Calu3 (cell line): ENCODE data around the gene TMPRSS11A. TPM values are rescaled to one million over a fixed set of nuclear protein-coding genes. Genes with fewer than 3 reads are reported as not detected.

Experiments used
- BruUV-seq: library from RNA; stranded (reverse); fragments of 400-500 nt; replicated peaks from 2 replicates; lab custom pipeline; 2021; lab: Mats Ljungman, UMichigan
- CTCF ChIA-PET: fragments of 300-600 bp; sonication (Branson Sonifier 250); formaldehyde crosslinking; loops from one replicate; lab custom pipeline; 2022; ENCODE audit warnings: antibody characterized with exemption; lab: Charles Lee
- DNase-seq: peaks from one replicate; pipeline ENCODE4 v3.0.0; 2022
- H3K27ac Mint-ChIP-seq: one replicate; pipeline ENCODE4 v1.8.0; 2022; ENCODE audit warnings: mixed read lengths; ENCODE audit not compliant: unreplicated experiment
- H3K27me3 Mint-ChIP-seq: one replicate; pipeline ENCODE4 v1.8.0; 2022; ENCODE audit warnings: mixed read lengths; ENCODE audit not compliant: unreplicated experiment
- H3K36me3 Mint-ChIP-seq: one replicate; pipeline ENCODE4 v1.8.0; 2022; ENCODE audit warnings: mild to moderate bottlenecking, moderate library complexity, mixed read lengths; ENCODE audit not compliant: insufficient read depth, unreplicated experiment
- H3K4me1 Mint-ChIP-seq: one replicate; pipeline ENCODE4 v1.8.0; 2022; ENCODE audit warnings: mild to moderate bottlenecking, low read depth, mixed read lengths; ENCODE audit not compliant: unreplicated experiment
- H3K4me3 Mint-ChIP-seq: one replicate; pipeline ENCODE4 v1.8.0; 2022; ENCODE audit warnings: mild to moderate bottlenecking, low read depth, moderate library complexity, mixed read lengths; ENCODE audit not compliant: unreplicated experiment
- H3K9me3 Mint-ChIP-seq: one replicate; pipeline ENCODE4 v1.8.0; 2022; ENCODE audit warnings: low read depth, mixed read lengths; ENCODE audit not compliant: unreplicated experiment
- CTCF ChIP-seq: fragments of 200-600 bp; IDR thresholded peaks from one replicate; pipeline ENCODE4 v1.8.0; 2022; ENCODE audit warnings: antibody characterized with exemption; ENCODE audit not compliant: unreplicated experiment
- intact Hi-C: fragments of 100-400 bp; cut with micrococcal nuclease; formaldehyde crosslinking; loops from one replicate; pipeline ENCODE4 v1.10.0; 2022; ENCODE audit not compliant: unreplicated experiment
- total RNA-seq: library from RNA; stranded (reverse); gene quantifications from 2 replicates; pipeline ENCODE4 v1.2.3, GENCODE V29; 2022

Gene TMPRSS11A
- total RNA-seq, 1 experiment from 2014 or later: not detected

- Mint-ChIP-seq H3K9me3 (no peaks in the 10 kb centered on the region), H3K36me3 (no peaks in the 10 kb centered on the region), H3K27me3 (no peaks in the 10 kb centered on the region), H3K4me3 (no peak overlapping the region), H3K27ac (no peak overlapping the region), H3K4me1 (no peaks in the 10 kb centered on the region)
- CTCF ChIA-PET: interaction anchor here (0.7 kb wide), 1 partner anchor 1280 kb away, joined by 3 read pairs; no protein-coding TSS in a partner anchor
- no peak for DNase-seq
- intact Hi-C loops: no loop called here
- BruUV-seq: no TSS peak
- no peak for TF ChIP-seq CTCF
Observed at GRCh38 chr4:67861513-67861912, 101.8 kb downstream of the TMPRSS11A start.

Other genes with a start within 250 kb of the TMPRSS11A start
- gene GNRHR, start 209.1 kb downstream of the TMPRSS11A start, total RNA-seq: not detected in 2 replicates
- not detected in 2 replicates for gene TMPRSS11D, start 79.5 kb downstream of the TMPRSS11A start, total RNA-seq
- gene TMPRSS11F, start 166.4 kb upstream of the TMPRSS11A start, total RNA-seq: not detected in 2 replicates